IMR-90 (cell line): Measurements from ENCODE around the gene UPK3A.
A peak's percentile ranks its signal among the peaks of the same experiment; 100 is the strongest.

Source experiments
- CEBPB ChIP-seq: IDR thresholded peaks from 2 replicates; pipeline ENCODE4 v1.6.1; 2012; ENCODE audit warnings: low read depth, low read length, improper control_type of control experiment
- MAFK ChIP-seq: IDR thresholded peaks from 2 replicates; pipeline ENCODE4 v1.6.1; 2012; ENCODE audit warnings: low read depth, low read length, improper control_type of control experiment
- MXI1 ChIP-seq: IDR thresholded peaks from 2 replicates; pipeline ENCODE4 v1.6.1; 2012; ENCODE audit warnings: low read depth, mild to moderate bottlenecking, low read length, moderate library complexity, borderline replicate concordance
- POLR2A ChIP-seq: IDR thresholded peaks from 2 replicates; pipeline ENCODE4 v1.6.1; 2012; ENCODE audit warnings: mild to moderate bottlenecking, low read depth, low read length
- RCOR1 ChIP-seq: IDR thresholded peaks from 2 replicates; pipeline ENCODE4 v1.6.1; 2012; ENCODE audit warnings: mild to moderate bottlenecking, low read length, improper control_type of control experiment; ENCODE audit not compliant: insufficient replicate concordance
- RFX5 ChIP-seq: IDR thresholded peaks from 2 replicates; pipeline ENCODE4 v1.8.0; 2012; ENCODE audit warnings: low read depth, mild to moderate bottlenecking, low read length, moderate library complexity
- SMC3 ChIP-seq: fragments of 150-350 bp; IDR thresholded peaks from 2 replicates; pipeline ENCODE4 v1.6.1; 2016; ENCODE audit warnings: low read depth, mild to moderate bottlenecking, antibody characterized with exemption, low read length, moderate library complexity
- TF ChIP-seq, protein P1 (sequence below): conservative IDR thresholded peaks from 2 replicates; pipeline ENCODE4 v1.5.1; 2012; ENCODE audit warnings: mild to moderate bottlenecking, low read depth, low read length, improper control_type of control experiment

DNA sequence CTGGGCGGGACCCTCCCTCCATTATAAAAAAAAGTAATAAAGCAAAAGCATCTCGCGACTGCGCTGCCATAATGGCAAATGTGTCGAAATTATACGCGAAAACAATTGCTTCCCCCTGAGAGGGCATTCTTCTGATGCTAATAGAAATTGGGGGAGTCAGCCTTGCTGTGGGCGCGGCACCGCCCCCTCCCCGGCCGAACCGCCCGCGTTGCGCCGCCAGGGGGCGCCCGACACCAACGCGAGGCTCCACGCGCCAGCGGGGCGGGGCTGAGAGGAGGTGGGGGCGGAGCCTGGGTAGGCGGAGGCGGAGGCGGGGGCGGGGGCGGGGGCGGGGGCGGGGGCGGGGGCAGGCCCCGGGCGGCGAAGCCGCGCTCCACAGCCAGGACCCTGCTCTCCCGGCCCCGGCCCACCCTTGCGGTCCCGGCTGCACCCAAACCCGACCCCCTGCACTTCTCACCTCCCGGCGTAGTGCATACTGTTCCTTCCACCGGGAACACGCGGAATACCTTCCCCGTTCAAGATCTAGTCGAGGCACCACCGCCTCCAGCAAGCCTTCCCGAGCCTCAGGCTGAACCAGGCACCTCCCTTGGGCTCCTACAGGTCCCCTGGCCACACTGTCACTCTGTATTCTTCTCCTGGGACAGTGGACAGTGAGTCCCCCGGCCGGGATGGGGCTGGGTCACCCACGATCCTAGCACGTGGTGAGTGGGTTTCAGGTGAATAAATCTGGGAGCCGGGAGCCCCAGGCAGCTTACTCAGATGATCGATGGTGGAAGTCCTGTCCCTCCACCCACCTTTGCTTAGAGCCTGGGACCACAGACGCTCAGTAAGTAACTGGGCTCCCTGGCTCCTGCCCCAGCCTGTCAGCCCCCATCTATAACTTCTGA is 15.5 kb upstream of the UPK3A start:
- TF ChIP-seq, protein P1, sequence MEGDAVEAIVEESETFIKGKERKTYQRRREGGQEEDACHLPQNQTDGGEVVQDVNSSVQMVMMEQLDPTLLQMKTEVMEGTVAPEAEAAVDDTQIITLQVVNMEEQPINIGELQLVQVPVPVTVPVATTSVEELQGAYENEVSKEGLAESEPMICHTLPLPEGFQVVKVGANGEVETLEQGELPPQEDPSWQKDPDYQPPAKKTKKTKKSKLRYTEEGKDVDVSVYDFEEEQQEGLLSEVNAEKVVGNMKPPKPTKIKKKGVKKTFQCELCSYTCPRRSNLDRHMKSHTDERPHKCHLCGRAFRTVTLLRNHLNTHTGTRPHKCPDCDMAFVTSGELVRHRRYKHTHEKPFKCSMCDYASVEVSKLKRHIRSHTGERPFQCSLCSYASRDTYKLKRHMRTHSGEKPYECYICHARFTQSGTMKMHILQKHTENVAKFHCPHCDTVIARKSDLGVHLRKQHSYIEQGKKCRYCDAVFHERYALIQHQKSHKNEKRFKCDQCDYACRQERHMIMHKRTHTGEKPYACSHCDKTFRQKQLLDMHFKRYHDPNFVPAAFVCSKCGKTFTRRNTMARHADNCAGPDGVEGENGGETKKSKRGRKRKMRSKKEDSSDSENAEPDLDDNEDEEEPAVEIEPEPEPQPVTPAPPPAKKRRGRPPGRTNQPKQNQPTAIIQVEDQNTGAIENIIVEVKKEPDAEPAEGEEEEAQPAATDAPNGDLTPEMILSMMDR: peak; percentile 90
- TF ChIP-seq SMC3 (peak; percentile 85), POLR2A (no peak), MXI1 (0 out of 2 replicates have a peak, but pooled peaks have one; percentile 8), RCOR1 (no peak), RFX5 (no peak), MAFK (no peak), CEBPB (no peak)
